GM18861 (cell line): Measurements from ENCODE around the gene SHOC2.

Experiments
- ATAC-seq: cut with Tn5 transposase; IDR thresholded peaks from one replicate; pipeline ENCODE4 v1.9.1; 2021; ENCODE audit not compliant: unreplicated experiment

The SHOC2 gene

GRCh38 chr10:111039522-111039921, 120.1 kb downstream of the SHOC2 start:
- ATAC-seq = no peak

DNA sequence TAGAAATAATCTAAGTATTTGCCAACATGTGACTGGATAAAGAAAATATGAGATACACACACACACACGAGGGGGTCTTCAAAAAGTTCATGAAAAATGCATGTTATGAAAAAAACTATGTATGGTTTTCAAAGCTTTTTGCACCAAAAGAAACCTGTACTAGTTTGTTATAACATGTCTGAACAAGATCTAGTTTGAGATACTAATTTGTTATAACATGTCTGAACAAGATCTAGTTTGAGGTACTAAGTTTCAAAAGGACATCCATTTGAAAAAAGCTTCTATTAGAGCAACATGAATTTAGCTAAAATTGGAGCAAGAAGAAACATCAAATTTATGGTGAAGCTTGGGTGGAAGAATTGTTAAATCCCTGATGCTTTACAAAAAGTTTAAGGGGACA, 137.6 kb downstream of the SHOC2 start:
- ATAC-seq = no peak
